ENCODE measurements around the gene MPL. TPM values are rescaled to one million over a fixed set of nuclear protein-coding genes. Genes with fewer than 3 reads are reported as not detected.
A peak's percentile ranks its signal among the peaks of the same experiment; 100 is the strongest.

Gene MPL
- total and polyA plus RNA-seq, 5 donors from 2014 or later = 2.2 TPM; not detected in 4

DNA sequence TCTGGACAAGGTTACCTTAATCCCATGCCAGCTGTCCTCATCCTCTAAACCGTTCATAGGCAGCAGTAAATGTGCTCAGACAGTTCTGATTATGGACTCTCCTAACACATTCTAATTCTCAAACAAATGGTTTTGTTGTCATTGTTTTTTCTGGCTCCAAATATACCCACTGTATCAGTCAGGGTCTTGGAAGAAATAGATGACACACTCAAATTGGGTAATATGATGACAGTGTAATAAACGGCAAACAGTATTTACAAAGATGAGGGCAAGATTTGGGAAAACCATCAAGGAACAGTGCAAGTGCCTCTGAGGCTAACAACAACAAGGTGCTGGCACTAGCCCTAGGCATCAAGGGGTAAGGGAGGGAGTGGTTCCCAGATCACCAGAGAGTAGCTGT lies 16.9 kb downstream of the MPL start:
- no peaks in the 10 kb centered on the region for H3K9me3 Mint-ChIP-seq
- no peak for ATAC-seq (ENCODE audit: low read depth in 2 of 2)
- Histone ChIP-seq H3K4me3 (ENCODE audit: low read depth, low read length) (no peak overlapping the region), H3K27me3 (ENCODE audit: control insufficient read depth, insufficient read depth, low read length) (no peaks in the 10 kb centered on the region), H3K36me3 (ENCODE audit: control insufficient read depth, insufficient read depth, low read length) (no peaks in the 10 kb centered on the region), H3K4me1 (ENCODE audit: control insufficient read depth, insufficient read depth, low read length, poor library complexity, severe bottlenecking) (peaks cover 12% of the 10 kb centered on the region), H3K27ac (ENCODE audit: insufficient read depth, low read length, poor library complexity, severe bottlenecking) (no peak overlapping the region), H3K9me3 (ENCODE audit: control insufficient read depth in 2 of 2, low read length in 2 of 2) (no peaks in the 10 kb centered on the region)
- no peak for DNase-seq
- H3K4me3 Mint-ChIP-seq = peak overlapping the region in 1 of 4 donors; percentile 8
- peaks cover 3 to 21% (median 18%) of the 10 kb centered on the region in 4 donors for H3K4me1 Mint-ChIP-seq
- no peak overlapping the region for H3K27ac Mint-ChIP-seq
- H3K36me3 Mint-ChIP-seq = peaks cover 3% of the 10 kb centered on the region
- no peaks in the 10 kb centered on the region for H3K27me3 Mint-ChIP-seq

DNA sequence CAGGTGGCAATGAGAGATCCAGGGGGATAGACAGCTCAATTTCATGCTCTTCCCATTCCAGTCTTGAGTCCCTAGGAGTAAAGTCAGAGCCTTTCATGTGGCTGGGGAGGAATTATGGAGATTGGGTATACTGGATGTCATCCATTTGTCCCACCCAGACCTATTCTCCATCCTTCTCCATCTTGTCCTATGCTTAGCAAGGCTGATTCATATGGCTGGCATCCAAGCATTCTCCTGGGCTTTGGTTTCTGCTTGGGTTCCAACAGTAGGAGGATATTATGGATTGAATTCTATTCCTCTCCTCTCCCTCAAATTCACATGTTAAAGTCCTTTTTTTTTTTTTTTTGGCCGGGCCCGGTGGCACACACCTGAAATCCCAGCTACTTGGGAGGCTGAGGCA lies 17.3 kb downstream of the MPL start:
- H3K9me3 ChIP-seq (ENCODE audit: control insufficient read depth in 2 of 2, low read length in 2 of 2) = no peaks in the 10 kb centered on the region
- H3K36me3 ChIP-seq (ENCODE audit: control insufficient read depth, insufficient read depth, low read length) = no peaks in the 10 kb centered on the region
- H3K4me1 ChIP-seq (ENCODE audit: control insufficient read depth, insufficient read depth, low read length, poor library complexity, severe bottlenecking) = peaks cover 13% of the 10 kb centered on the region
- no peaks in the 10 kb centered on the region for H3K27me3 ChIP-seq (ENCODE audit: control insufficient read depth, insufficient read depth, low read length)
- Mint-ChIP-seq H3K27ac (no peak overlapping the region), H3K27me3 (no peaks in the 10 kb centered on the region), H3K9me3 (no peaks in the 10 kb centered on the region), H3K4me3 (no peak overlapping the region), H3K36me3 (peaks cover 3% of the 10 kb centered on the region), H3K4me1 (peaks cover 3 to 23% (median 18%) of the 10 kb centered on the region in 4 donors)
- no peak overlapping the region for H3K4me3 ChIP-seq (ENCODE audit: low read depth, low read length)
- no peak for DNase-seq
- ATAC-seq (ENCODE audit: low read depth in 2 of 2) = no peak
- H3K27ac ChIP-seq (ENCODE audit: insufficient read depth, low read length, poor library complexity, severe bottlenecking) = no peak overlapping the region

DNA sequence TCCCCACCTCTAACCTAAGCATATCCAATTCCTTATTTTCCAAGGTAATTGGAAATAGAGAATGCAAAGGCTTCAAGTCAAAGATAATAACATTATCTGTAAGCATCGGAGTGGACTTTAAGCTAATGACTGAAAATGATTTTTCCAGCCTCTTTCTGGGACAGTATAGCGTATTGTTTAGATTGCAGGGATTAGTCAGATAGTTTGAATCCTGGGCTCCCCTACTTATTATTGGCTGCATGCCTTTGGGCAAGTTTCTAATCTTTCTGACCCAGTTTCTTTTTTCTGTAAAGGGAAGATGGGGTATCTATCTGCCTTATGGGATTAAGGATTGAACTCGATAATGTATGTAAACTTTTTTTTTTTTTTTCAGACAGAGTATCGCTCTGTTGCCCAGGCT lies 19.6 kb downstream of the MPL start:
- no peak overlapping the region for H3K4me3 ChIP-seq (ENCODE audit: low read depth, low read length)
- H3K36me3 Mint-ChIP-seq = peaks cover 12% of the 10 kb centered on the region

DNA sequence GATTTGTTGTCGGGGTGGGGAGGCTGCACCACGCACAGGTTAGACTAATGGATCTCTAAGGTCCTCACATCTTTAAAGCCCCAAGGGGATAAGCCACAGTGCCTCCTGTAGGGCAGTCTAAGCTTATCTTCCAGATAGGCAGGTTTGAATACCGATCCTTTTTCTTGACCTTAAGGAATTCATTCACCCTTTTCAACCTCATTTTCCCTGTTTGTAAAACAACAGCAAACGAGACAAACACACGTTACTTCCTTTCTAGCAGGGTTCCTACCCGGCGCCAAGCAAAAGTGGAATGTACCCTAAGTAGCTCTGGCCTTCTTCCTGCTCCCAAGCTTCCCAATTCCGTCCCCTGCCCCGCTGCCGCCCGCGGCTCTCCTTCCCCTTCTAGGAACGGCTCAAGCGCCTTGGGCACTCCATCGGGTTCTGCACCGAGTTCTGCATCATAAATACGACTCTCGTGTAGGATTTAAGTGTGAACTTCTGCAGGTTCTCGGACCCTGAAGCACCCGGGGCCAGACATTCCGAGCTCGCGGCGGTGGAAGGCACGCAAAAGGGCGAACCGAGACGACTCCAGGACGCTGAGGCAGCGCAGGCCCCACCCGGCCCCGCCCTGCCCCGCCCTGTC lies 20.6 kb downstream of the MPL start:
- Histone ChIP-seq H3K9me3 (ENCODE audit: control insufficient read depth in 2 of 2, low read length in 2 of 2) (no peaks in the 10 kb centered on the region), H3K27me3 (ENCODE audit: control insufficient read depth, insufficient read depth, low read length) (no peaks in the 10 kb centered on the region), H3K4me1 (ENCODE audit: control insufficient read depth, insufficient read depth, low read length, poor library complexity, severe bottlenecking) (peaks cover 13% of the 10 kb centered on the region), H3K4me3 (ENCODE audit: low read depth, low read length) (peak overlapping the region; percentile 90), H3K36me3 (ENCODE audit: control insufficient read depth, insufficient read depth, low read length) (peaks cover 15% of the 10 kb centered on the region), H3K27ac (ENCODE audit: insufficient read depth, low read length, poor library complexity, severe bottlenecking) (peak overlapping the region; percentile 65)
- ATAC-seq (ENCODE audit: low read depth in 2 of 2) (no peak), DNase-seq (peak in 1 of 3 donors; percentile 59)
- Mint-ChIP-seq H3K36me3 (peaks cover 18% of the 10 kb centered on the region), H3K27ac (peak overlapping the region; percentile 9 to 93 (median 84)), H3K27me3 (no peaks in the 10 kb centered on the region), H3K4me1 (peaks cover 9 to 21% (median 15%) of the 10 kb centered on the region in 4 donors), H3K9me3 (no peaks in the 10 kb centered on the region), H3K4me3 (peak overlapping the region; percentile 90 to 96 (median 92))

More for the DNA sequence above, 19.6 kb downstream of the MPL start:
- Histone ChIP-seq H3K27ac (ENCODE audit: insufficient read depth, low read length, poor library complexity, severe bottlenecking) (no peak overlapping the region), H3K36me3 (ENCODE audit: control insufficient read depth, insufficient read depth, low read length) (peaks cover 7% of the 10 kb centered on the region), H3K4me1 (ENCODE audit: control insufficient read depth, insufficient read depth, low read length, poor library complexity, severe bottlenecking) (peaks cover 13% of the 10 kb centered on the region), H3K27me3 (ENCODE audit: control insufficient read depth, insufficient read depth, low read length) (no peaks in the 10 kb centered on the region), H3K9me3 (ENCODE audit: control insufficient read depth in 2 of 2, low read length in 2 of 2) (no peaks in the 10 kb centered on the region)
- Mint-ChIP-seq H3K27me3 (no peaks in the 10 kb centered on the region), H3K27ac (no peak overlapping the region), H3K9me3 (no peaks in the 10 kb centered on the region), H3K4me1 (peaks cover 9 to 25% (median 15%) of the 10 kb centered on the region in 4 donors), H3K4me3 (peak overlapping the region in 3 of 4 donors; percentile 78 to 90 (median 90))
- ATAC-seq (ENCODE audit: low read depth in 2 of 2) = no peak
- no peak for DNase-seq

DNA sequence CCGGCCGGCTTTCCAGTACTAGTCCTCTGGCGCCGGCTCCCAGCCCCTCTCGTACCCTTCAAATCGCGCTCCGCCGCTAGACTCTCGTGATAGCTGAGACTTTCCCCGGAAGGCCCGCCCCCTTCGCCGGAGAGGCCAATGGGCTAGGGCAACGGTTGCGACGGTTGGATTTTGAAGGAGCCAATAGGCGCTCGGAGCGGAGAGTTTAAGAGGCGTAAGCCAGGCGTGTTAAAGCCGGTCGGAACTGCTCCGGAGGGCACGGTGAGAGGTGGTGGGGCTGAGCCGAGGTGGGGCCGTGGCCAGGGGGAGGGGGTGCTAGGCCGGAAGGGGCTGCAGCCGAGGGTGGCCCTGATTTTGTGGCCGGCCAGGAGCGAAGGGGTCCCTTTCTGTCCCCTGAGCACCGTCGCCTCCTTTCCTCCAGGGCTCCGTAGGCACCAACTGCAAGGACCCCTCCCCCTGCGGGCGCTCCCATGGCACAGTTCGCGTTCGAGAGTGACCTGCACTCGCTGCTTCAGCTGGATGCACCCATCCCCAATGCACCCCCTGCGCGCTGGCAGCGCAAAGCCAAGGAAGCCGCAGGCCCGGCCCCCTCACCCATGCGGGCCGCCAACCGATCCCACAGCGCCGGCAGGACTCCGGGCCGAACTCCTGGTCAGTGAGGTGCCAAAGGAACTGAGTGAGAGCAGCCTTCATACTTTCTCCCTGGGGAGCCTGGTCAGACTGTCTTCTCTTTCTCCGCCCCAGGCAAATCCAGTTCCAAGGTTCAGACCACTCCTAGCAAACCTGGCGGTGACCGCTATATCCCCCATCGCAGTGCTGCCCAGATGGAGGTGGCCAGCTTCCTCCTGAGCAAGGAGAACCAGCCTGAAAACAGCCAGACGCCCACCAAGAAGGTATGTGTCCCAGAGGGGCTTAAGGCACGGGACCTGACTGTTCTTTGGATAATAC lies 21.4 kb downstream of the MPL start, which contains the start of gene CDC20:
CDC20 (plus strand) TSS at position 236 of the 948 bp plus-strand sequence; CDS start at position 471, 235 bp downstream.
- Histone ChIP-seq H3K36me3 (ENCODE audit: control insufficient read depth, insufficient read depth, low read length) (peaks cover 23% of the 10 kb centered on the region), H3K27ac (ENCODE audit: insufficient read depth, low read length, poor library complexity, severe bottlenecking) (peak within 1 kb of the TSS; percentile 65), H3K27me3 (ENCODE audit: control insufficient read depth, insufficient read depth, low read length) (no peaks in the 10 kb centered on the region), H3K9me3 (ENCODE audit: control insufficient read depth in 2 of 2, low read length in 2 of 2) (no peaks in the 10 kb centered on the region), H3K4me1 (ENCODE audit: control insufficient read depth, insufficient read depth, low read length, poor library complexity, severe bottlenecking) (peaks cover 13% of the 10 kb centered on the region), H3K4me3 (ENCODE audit: low read depth, low read length) (peak within 1 kb of the TSS; percentile 90)
- Mint-ChIP-seq H3K4me1 (peaks cover 9 to 21% (median 15%) of the 10 kb centered on the region in 4 donors), H3K27me3 (no peaks in the 10 kb centered on the region), H3K9me3 (no peaks in the 10 kb centered on the region), H3K4me3 (peak within 1 kb of the TSS; percentile 90 to 96 (median 92)), H3K27ac (peak within 1 kb of the TSS; percentile 9 to 93 (median 84)), H3K36me3 (peaks cover 24% of the 10 kb centered on the region)
- ATAC-seq (ENCODE audit: low read depth in 2 of 2) = peak; percentile 99 to 100
- DNase-seq = peak; percentile 95 to 97 (median 97)

DNA sequence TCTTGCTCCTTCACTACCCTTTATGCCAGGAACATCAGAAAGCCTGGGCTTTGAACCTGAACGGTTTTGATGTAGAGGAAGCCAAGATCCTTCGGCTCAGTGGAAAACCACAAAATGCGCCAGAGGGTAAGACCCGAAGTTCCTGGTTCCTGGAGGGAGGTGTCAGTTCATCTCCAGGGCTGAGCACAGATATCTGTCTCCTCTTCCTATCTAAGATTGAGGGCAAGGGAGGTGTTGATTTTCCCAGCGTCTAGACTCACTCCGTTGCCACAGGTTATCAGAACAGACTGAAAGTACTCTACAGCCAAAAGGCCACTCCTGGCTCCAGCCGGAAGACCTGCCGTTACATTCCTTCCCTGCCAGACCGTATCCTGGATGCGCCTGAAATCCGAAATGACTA lies 22.1 kb downstream of the MPL start:
- H3K4me1 ChIP-seq (ENCODE audit: control insufficient read depth, insufficient read depth, low read length, poor library complexity, severe bottlenecking) = peaks cover 13% of the 10 kb centered on the region
- Mint-ChIP-seq H3K27me3 (no peaks in the 10 kb centered on the region), H3K4me3 (peak overlapping the region in 3 of 4 donors; percentile 64 to 74 (median 66)), H3K9me3 (no peaks in the 10 kb centered on the region), H3K27ac (no peak overlapping the region), H3K36me3 (peaks cover 31% of the 10 kb centered on the region), H3K4me1 (peaks cover 9 to 24% (median 13%) of the 10 kb centered on the region in 4 donors)
- H3K9me3 ChIP-seq (ENCODE audit: control insufficient read depth in 2 of 2, low read length in 2 of 2) = no peaks in the 10 kb centered on the region
- H3K27me3 ChIP-seq (ENCODE audit: control insufficient read depth, insufficient read depth, low read length) = no peaks in the 10 kb centered on the region
- peaks cover 30% of the 10 kb centered on the region for H3K36me3 ChIP-seq (ENCODE audit: control insufficient read depth, insufficient read depth, low read length)
- H3K27ac ChIP-seq (ENCODE audit: insufficient read depth, low read length, poor library complexity, severe bottlenecking) = no peak overlapping the region
- no peak overlapping the region for H3K4me3 ChIP-seq (ENCODE audit: low read depth, low read length)
- ATAC-seq (ENCODE audit: low read depth in 2 of 2) = no peak
- no peak for DNase-seq

DNA sequence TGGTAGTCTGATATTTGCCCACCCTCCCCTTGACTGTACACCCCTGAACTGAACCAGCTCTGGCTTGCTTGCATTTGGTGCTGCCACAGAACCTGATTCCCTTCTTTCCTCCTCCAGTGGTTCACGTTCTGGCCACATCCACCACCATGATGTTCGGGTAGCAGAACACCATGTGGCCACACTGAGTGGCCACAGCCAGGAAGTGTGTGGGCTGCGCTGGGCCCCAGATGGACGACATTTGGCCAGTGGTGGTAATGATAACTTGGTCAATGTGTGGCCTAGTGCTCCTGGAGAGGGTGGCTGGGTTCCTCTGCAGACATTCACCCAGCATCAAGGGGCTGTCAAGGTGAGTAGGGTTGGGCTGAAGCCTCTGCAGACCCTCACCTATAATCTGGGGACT lies 23.0 kb downstream of the MPL start:
- H3K4me3 ChIP-seq (ENCODE audit: low read depth, low read length) = no peak overlapping the region
- H3K27ac Mint-ChIP-seq = no peak overlapping the region
- H3K4me3 Mint-ChIP-seq = peak overlapping the region in 2 of 4 donors; percentile 64 to 74
- H3K27me3 ChIP-seq (ENCODE audit: control insufficient read depth, insufficient read depth, low read length) = no peaks in the 10 kb centered on the region
- peaks cover 31% of the 10 kb centered on the region for H3K36me3 Mint-ChIP-seq
- no peaks in the 10 kb centered on the region for H3K9me3 ChIP-seq (ENCODE audit: control insufficient read depth in 2 of 2, low read length in 2 of 2)
- ATAC-seq (ENCODE audit: low read depth in 2 of 2) = no peak
- H3K9me3 Mint-ChIP-seq = no peaks in the 10 kb centered on the region
- peaks cover 10 to 33% (median 15%) of the 10 kb centered on the region in 4 donors for H3K4me1 Mint-ChIP-seq
- no peak for DNase-seq
- peaks cover 15% of the 10 kb centered on the region for H3K4me1 ChIP-seq (ENCODE audit: control insufficient read depth, insufficient read depth, low read length, poor library complexity, severe bottlenecking)
- H3K27me3 Mint-ChIP-seq = no peaks in the 10 kb centered on the region
- no peak overlapping the region for H3K27ac ChIP-seq (ENCODE audit: insufficient read depth, low read length, poor library complexity, severe bottlenecking)
- H3K36me3 ChIP-seq (ENCODE audit: control insufficient read depth, insufficient read depth, low read length) = peaks cover 38% of the 10 kb centered on the region

Data from CD4-positive, CD25-positive, alpha-beta regulatory T cell (primary cell).